Measurements from ENCODE around the gene NTN5. TPM values are rescaled to one million over a fixed set of nuclear protein-coding genes. Genes with fewer than 3 reads are reported as not detected.
"Not testable (repeated sequence)": the region's sequence is repeated elsewhere in the genome, so short reads cannot be mapped to it uniquely, and the experiment has no call there.

Gene NTN5, protein sequence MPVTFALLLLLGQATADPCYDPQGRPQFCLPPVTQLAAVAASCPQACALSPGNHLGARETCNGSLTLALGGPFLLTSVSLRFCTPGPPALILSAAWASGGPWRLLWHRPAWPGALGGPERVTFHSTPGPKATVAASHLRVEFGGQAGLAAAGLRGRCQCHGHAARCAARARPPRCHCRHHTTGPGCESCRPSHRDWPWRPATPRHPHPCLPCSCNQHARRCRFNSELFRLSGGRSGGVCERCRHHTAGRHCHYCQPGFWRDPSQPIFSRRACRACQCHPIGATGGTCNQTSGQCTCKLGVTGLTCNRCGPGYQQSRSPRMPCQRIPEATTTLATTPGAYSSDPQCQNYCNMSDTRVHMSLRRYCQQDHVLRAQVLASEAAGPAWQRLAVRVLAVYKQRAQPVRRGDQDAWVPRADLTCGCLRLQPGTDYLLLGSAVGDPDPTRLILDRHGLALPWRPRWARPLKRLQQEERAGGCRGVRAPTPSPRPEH
- polyA plus RNA-seq (2013, experiment 1 of 4), result 1.1 TPM
- polyA plus RNA-seq (2013, experiment 2 of 4), result 0.62 TPM
- 0.48 TPM for polyA plus RNA-seq (2013, experiment 3 of 4)
- 1.6 TPM for polyA plus RNA-seq (2013, experiment 4 of 4)

DNA sequence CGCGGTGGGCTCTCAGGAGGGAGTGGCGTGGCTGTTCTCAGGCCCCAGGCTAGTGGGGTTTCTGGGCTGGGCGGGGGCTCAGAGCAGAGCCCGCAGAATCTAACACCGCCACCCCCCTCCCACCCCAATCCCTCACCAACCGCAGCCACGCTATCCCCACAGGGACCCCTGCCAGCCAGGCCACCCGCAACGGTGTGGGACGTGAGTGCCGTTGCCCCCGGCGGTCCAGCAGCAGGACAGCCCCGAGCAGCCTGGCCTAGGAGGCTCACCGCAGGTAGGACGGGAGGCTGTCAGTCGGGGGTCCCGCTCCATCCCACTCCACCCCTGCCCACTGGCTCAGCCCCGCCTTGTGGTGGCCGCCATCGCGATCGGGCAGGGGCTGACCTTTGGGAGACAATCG, at the start of gene NTN5:
Gene NTN5 (minus strand): TSS at position 24 of the 400 bp plus-strand sequence. CDS start 2,031 bp downstream, outside the sequence.
- Histone ChIP-seq H3K36me3 (ENCODE audit: control insufficient read depth, insufficient read depth, low read length) (no peaks in the 10 kb centered on the region), H3K4me1 (ENCODE audit: control insufficient read depth, insufficient read depth, low read length) (peaks cover 29% of the 10 kb centered on the region), H3K27me3 (ENCODE audit: control insufficient read depth, insufficient read depth, low read length, poor library complexity, severe bottlenecking) (peaks cover 4% of the 10 kb centered on the region), H3K4me3 (ENCODE audit: insufficient read depth, low read depth, low read length) (no peak within 1 kb of the TSS), H3K9me3 (ENCODE audit: control insufficient read depth, low read length) (no peaks in the 10 kb centered on the region), H3K27ac (ENCODE audit: insufficient read depth, low read depth, low read length, poor library complexity, severe bottlenecking) (no peak within 1 kb of the TSS)
- 69 to 71% methylated on average over 25 of the region's 25 CpGs for WGBS, 2 experiments

- Histone ChIP-seq H3K27me3 (ENCODE audit: control insufficient read depth, insufficient read depth, low read length, poor library complexity, severe bottlenecking) (no peaks in the 10 kb centered on the region), H3K9me3 (ENCODE audit: control insufficient read depth, low read length) (no peaks in the 10 kb centered on the region), H3K36me3 (ENCODE audit: control insufficient read depth, insufficient read depth, low read length) (no peaks in the 10 kb centered on the region), H3K4me3 (ENCODE audit: insufficient read depth, low read depth, low read length) (no peak overlapping the region), H3K27ac (ENCODE audit: insufficient read depth, low read depth, low read length, poor library complexity, severe bottlenecking) (no peak overlapping the region), H3K4me1 (ENCODE audit: control insufficient read depth, insufficient read depth, low read length) (peaks cover 10% of the 10 kb centered on the region)
- 94 to 95% methylated on average over 11 of the region's 11 CpGs for WGBS, 2 experiments
Observed at GRCh38 chr19:48722196-48722708, 49.4 kb upstream of the NTN5 start.

GRCh38 chr19:48720613-48721296, 47.9 kb upstream of the NTN5 start:
- Histone ChIP-seq H3K27ac (ENCODE audit: insufficient read depth, low read depth, low read length, poor library complexity, severe bottlenecking) (peak overlapping the region; percentile 57), H3K9me3 (ENCODE audit: control insufficient read depth, low read length) (no peaks in the 10 kb centered on the region), H3K4me1 (ENCODE audit: control insufficient read depth, insufficient read depth, low read length) (peaks cover 21% of the 10 kb centered on the region), H3K4me3 (ENCODE audit: insufficient read depth, low read depth, low read length) (peak overlapping the region; percentile 62), H3K36me3 (ENCODE audit: control insufficient read depth, insufficient read depth, low read length) (no peaks in the 10 kb centered on the region), H3K27me3 (ENCODE audit: control insufficient read depth, insufficient read depth, low read length, poor library complexity, severe bottlenecking) (no peaks in the 10 kb centered on the region)
- WGBS, 2 experiments, result 1% methylated on average over 42 of the region's 42 CpGs

GRCh38 chr19:48720251-48720612, 47.4 kb upstream of the NTN5 start:
- H3K27ac ChIP-seq (ENCODE audit: insufficient read depth, low read depth, low read length, poor library complexity, severe bottlenecking), result no peak overlapping the region
- WGBS, 2 experiments, result 36 to 39% methylated on average over 12 of the region's 12 CpGs
- peaks cover 21% of the 10 kb centered on the region for H3K4me1 ChIP-seq (ENCODE audit: control insufficient read depth, insufficient read depth, low read length)
- no peaks in the 10 kb centered on the region for H3K36me3 ChIP-seq (ENCODE audit: control insufficient read depth, insufficient read depth, low read length)
- peak overlapping the region; percentile 62 for H3K4me3 ChIP-seq (ENCODE audit: insufficient read depth, low read depth, low read length)
- no peaks in the 10 kb centered on the region for H3K9me3 ChIP-seq (ENCODE audit: control insufficient read depth, low read length)
- no peaks in the 10 kb centered on the region for H3K27me3 ChIP-seq (ENCODE audit: control insufficient read depth, insufficient read depth, low read length, poor library complexity, severe bottlenecking)

DNA sequence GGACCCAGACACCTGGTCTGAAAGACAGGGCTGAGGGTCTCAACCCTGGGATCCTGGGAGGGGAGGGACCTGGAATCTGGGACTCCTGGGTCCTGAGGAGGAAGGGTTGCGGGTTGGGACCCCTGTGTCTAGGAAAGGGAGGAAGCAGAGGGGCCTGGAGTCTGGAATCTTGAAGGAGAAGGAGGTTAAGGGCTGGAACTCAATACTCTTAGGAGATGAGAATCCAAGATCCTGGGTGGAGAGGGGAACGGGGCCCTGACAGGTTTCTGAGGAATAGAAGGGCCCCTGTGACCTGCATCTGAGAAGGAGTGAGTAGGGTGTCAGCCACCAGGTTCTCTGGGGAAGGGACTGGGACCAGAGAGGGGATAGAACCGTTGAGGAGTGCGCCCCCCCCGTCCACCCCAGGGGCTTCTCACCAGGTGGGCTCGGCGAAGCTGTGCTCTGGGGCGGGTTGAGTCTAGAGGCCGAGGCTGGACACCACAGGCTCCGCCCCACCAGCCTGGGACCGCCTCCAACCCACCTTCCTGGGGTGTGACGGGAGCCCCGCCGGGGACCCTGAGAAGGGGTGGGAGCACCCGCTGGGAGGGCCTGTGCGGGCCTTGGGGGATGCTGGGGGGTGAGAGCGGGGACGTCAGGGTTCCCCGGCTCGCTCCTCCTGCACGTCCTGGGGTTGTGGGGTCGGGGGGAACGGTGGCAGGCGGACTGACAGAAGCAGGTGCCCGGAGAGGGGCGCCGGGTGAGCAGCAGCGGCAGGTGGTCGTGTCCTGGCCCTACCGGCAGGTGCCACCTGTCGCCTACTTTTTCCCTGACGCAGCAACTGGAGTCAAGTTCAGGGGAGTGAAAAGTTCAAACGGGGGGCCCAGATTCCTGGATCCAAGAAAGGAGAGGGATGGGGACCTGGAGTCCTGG, 46.7 kb upstream of the NTN5 start, which contains the start of gene MAMSTR:
Gene MAMSTR (minus strand): TSS at position 463 of the 909 bp plus-strand sequence. CDS start 694 bp downstream, outside the sequence.
- Histone ChIP-seq H3K36me3 (ENCODE audit: control insufficient read depth, insufficient read depth, low read length) (no peaks in the 10 kb centered on the region), H3K27ac (ENCODE audit: insufficient read depth, low read depth, low read length, poor library complexity, severe bottlenecking) (no peak within 1 kb of the TSS), H3K4me3 (ENCODE audit: insufficient read depth, low read depth, low read length) (peak within 1 kb of the TSS; percentile 62), H3K9me3 (ENCODE audit: control insufficient read depth, low read length) (no peaks in the 10 kb centered on the region), H3K4me1 (ENCODE audit: control insufficient read depth, insufficient read depth, low read length) (peaks cover 27% of the 10 kb centered on the region), H3K27me3 (ENCODE audit: control insufficient read depth, insufficient read depth, low read length, poor library complexity, severe bottlenecking) (no peaks in the 10 kb centered on the region)
- WGBS, 2 experiments, result 88 to 90% methylated on average over 33 of the region's 33 CpGs

GRCh38 chr19:48718711-48719231, 46.0 kb upstream of the NTN5 start:
- no peak overlapping the region for H3K27ac ChIP-seq (ENCODE audit: insufficient read depth, low read depth, low read length, poor library complexity, severe bottlenecking)
- WGBS, 2 experiments, result 66 to 70% methylated on average over 15 of the region's 15 CpGs
- H3K27me3 ChIP-seq (ENCODE audit: control insufficient read depth, insufficient read depth, low read length, poor library complexity, severe bottlenecking), result no peaks in the 10 kb centered on the region
- H3K4me3 ChIP-seq (ENCODE audit: insufficient read depth, low read depth, low read length), result no peak overlapping the region
- no peaks in the 10 kb centered on the region for H3K9me3 ChIP-seq (ENCODE audit: control insufficient read depth, low read length)
- no peaks in the 10 kb centered on the region for H3K36me3 ChIP-seq (ENCODE audit: control insufficient read depth, insufficient read depth, low read length)
- H3K4me1 ChIP-seq (ENCODE audit: control insufficient read depth, insufficient read depth, low read length), result peaks cover 27% of the 10 kb centered on the region

DNA sequence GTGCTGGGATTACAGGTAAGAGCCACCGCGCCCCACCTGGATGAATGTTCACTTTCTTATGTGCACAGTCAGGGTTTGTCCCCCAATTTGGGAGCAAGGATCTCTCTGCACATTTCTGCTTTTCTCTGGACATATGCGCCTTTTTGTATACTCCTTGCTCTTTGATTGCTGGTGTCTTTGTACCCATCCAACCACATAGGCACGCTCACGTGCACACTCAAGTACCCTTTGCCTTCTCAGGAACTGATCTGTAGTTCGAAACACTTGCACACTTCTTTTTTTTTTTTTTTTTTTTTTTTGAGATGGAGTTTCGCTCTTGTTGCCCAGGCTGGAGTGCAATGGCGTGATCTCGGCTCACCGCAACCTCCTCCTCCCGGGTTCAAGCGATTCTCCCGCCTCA, 45.3 kb upstream of the NTN5 start:
- not testable (repeated sequence) for H3K36me3 ChIP-seq (ENCODE audit: control insufficient read depth, insufficient read depth, low read length); H3K4me3 ChIP-seq (ENCODE audit: insufficient read depth, low read depth, low read length); H3K27me3 ChIP-seq (ENCODE audit: control insufficient read depth, insufficient read depth, low read length, poor library complexity, severe bottlenecking); H3K27ac ChIP-seq (ENCODE audit: insufficient read depth, low read depth, low read length, poor library complexity, severe bottlenecking); H3K9me3 ChIP-seq (ENCODE audit: control insufficient read depth, low read length)
- peaks cover 27% of the 10 kb centered on the region for H3K4me1 ChIP-seq (ENCODE audit: control insufficient read depth, insufficient read depth, low read length)
- 91 to 94% methylated on average over 12 to 13 of the region's 13 CpGs for WGBS, 2 experiments

DNA sequence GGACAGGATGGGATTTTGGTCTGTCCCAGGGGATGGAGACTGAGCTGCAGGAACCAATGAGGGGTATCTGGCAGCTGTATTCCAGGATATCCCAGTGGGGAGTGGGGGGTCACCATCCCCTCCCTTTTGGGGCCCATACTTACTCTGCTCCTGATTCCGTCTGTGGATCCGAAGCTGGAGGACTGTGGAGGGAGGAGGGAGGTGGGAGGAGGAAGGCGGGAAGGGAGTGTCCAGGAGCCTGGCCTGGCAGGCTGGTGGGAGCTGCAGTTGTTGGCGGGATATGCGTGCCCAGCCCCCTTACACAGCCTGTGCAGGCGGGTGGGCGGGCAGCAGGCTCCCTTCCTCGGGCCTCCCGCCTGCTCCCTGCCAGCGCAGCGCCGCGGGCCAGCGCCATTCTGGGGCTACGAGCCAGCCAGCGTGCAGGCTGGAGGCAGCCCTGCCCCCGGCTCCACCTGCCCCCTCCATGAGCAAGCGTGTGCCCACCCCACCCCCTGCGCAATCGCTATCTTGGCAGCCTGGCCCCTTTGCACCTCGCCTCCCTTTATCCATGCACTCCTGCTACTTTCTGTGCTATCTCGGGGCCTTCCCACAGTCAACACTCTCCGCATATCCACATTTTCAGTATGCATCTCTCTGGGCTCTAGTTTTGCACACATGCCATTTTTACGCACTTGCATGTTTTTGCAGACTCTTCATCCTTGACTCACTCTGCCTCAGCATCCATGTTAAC, 43.9 kb upstream of the NTN5 start:
- H3K27ac ChIP-seq (ENCODE audit: insufficient read depth, low read depth, low read length, poor library complexity, severe bottlenecking), result no peak overlapping the region
- 20 to 21% methylated on average over 24 of the region's 24 CpGs for WGBS, 2 experiments

GRCh38 chr19:48715681-48716171, 42.9 kb upstream of the NTN5 start:
- Histone ChIP-seq H3K4me3 (ENCODE audit: insufficient read depth, low read depth, low read length) (no peak overlapping the region), H3K4me1 (ENCODE audit: control insufficient read depth, insufficient read depth, low read length) (peaks cover 34% of the 10 kb centered on the region), H3K36me3 (ENCODE audit: control insufficient read depth, insufficient read depth, low read length) (no peaks in the 10 kb centered on the region), H3K27me3 (ENCODE audit: control insufficient read depth, insufficient read depth, low read length, poor library complexity, severe bottlenecking) (no peaks in the 10 kb centered on the region), H3K9me3 (ENCODE audit: control insufficient read depth, low read length) (no peaks in the 10 kb centered on the region), H3K27ac (ENCODE audit: insufficient read depth, low read depth, low read length, poor library complexity, severe bottlenecking) (no peak overlapping the region)
- WGBS, 2 experiments, result 90 to 91% methylated on average over 19 of the region's 19 CpGs

More for the DNA sequence above, 43.9 kb upstream of the NTN5 start:
- no peaks in the 10 kb centered on the region for H3K27me3 ChIP-seq (ENCODE audit: control insufficient read depth, insufficient read depth, low read length, poor library complexity, severe bottlenecking)
- no peak overlapping the region for H3K4me3 ChIP-seq (ENCODE audit: insufficient read depth, low read depth, low read length)
- H3K4me1 ChIP-seq (ENCODE audit: control insufficient read depth, insufficient read depth, low read length), result peaks cover 34% of the 10 kb centered on the region
- no peaks in the 10 kb centered on the region for H3K36me3 ChIP-seq (ENCODE audit: control insufficient read depth, insufficient read depth, low read length)
- no peaks in the 10 kb centered on the region for H3K9me3 ChIP-seq (ENCODE audit: control insufficient read depth, low read length)
